ENCODE results near the gene NCAPD2.

DNA sequence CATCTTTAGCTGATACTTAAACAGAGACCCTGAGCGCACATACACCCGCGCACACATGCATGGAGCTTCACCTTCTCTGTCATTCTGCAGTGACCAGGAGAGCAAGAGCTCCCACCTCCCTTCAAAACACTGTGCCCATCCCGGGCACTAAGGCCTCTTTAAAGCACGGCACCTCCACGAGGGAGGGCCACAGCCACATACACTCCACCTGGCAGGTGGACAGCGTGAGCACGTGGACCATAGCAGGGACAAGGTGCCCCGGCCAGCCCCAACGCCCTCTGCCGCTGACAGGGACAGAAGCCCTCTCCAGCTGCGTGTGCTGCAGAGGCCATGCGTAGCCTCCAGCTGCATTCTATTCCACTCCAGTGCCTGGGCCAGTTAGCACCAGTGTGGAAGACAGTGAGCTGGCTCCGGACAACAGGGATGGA is 45.8 kb downstream of the NCAPD2 start:
- no peak for TF ChIP-seq CTCF (IDR thresholded peaks at IDR 0.05; ENCODE audit: low read depth, low read length)
- TF ChIP-seq EZH2phosphoT487 (IDR thresholded peaks at IDR 0.05; ENCODE audit: low read depth) = no peak
